ENCODE measurements around the gene TREH.
A peak's percentile ranks its signal among the peaks of the same experiment; 100 is the strongest.
"Not testable (repeated sequence)": the region's sequence is repeated elsewhere in the genome, so short reads cannot be mapped to it uniquely, and the experiment has no call there.

Gene TREH

GRCh38 chr11:118696673-118697226 is 17.3 kb upstream of the TREH start:
- DNase-seq = no peak

GRCh38 chr11:118694771-118695170 is 15.3 kb upstream of the TREH start:
- DNase-seq = no peak

- DNase-seq = no peak
Measured at GRCh38 chr11:118694185-118694584, 14.7 kb upstream of the TREH start.

GRCh38 chr11:118691926-118692830 is 12.7 kb upstream of the TREH start:
- peak; percentile 54 for DNase-seq

GRCh38 chr11:118690553-118691304 is 11.3 kb upstream of the TREH start:
- no peak for DNase-seq

GRCh38 chr11:118689852-118690552 is 10.6 kb upstream of the TREH start:
- peak; percentile 72 for DNase-seq

- no peak for DNase-seq
Measured at GRCh38 chr11:118689503-118689851, 10.0 kb upstream of the TREH start.

- DNase-seq = no peak
Measured at GRCh38 chr11:118688851-118689502, 9.5 kb upstream of the TREH start.

GRCh38 chr11:118688339-118688738 is 8.9 kb upstream of the TREH start:
- DNase-seq = not testable (repeated sequence)

GRCh38 chr11:118687906-118688305 is 8.5 kb upstream of the TREH start:
- no peak for DNase-seq

GRCh38 chr11:118684187-118684586 is 4.7 kb upstream of the TREH start:
- DNase-seq = no peak

- DNase-seq = not testable (repeated sequence)
Measured at GRCh38 chr11:118682939-118683338, 3.5 kb upstream of the TREH start.

- DNase-seq = no peak
Measured at GRCh38 chr11:118682372-118682771, 2.9 kb upstream of the TREH start.

GRCh38 chr11:118678908-118679307 is 542 bp downstream of the TREH start:
- DNase-seq = not testable (repeated sequence)

GRCh38 chr11:118677977-118678376 is 1.5 kb downstream of the TREH start:
- no peak for DNase-seq

- no peak for DNase-seq
Measured at GRCh38 chr11:118674082-118674435, 5.4 kb downstream of the TREH start.

GRCh38 chr11:118673361-118674081 is 5.9 kb downstream of the TREH start:
- no peak for DNase-seq

- DNase-seq = no peak
Measured at GRCh38 chr11:118672846-118673245, 6.6 kb downstream of the TREH start.

GRCh38 chr11:118671254-118671653 is 8.2 kb downstream of the TREH start:
- no peak for DNase-seq

GRCh38 chr11:118670063-118670462 is 9.4 kb downstream of the TREH start:
- DNase-seq = no peak

- DNase-seq = no peak
Measured at GRCh38 chr11:118666371-118666770, 13.1 kb downstream of the TREH start.

GRCh38 chr11:118663902-118664301 is 15.5 kb downstream of the TREH start:
- no peak for DNase-seq
